GM23338 (cell line): Measurements from ENCODE around the gene FRYL.

Source experiments
- CTCF ChIP-seq, 2 experiments: fragments of 200-600 bp in 1 of 2; sonication (generic) in 1 of 2; conservative IDR thresholded peaks; 2 replicates each; pipeline versions ENCODE4 v1.5.1 to v1.6.1; 2016 to 2017; ENCODE audit warnings: antibody characterized with exemption in 2 of 2, low read depth in 2 of 2, mild to moderate bottlenecking in 2 of 2, moderate library complexity in 1 of 2
- ETS1 ChIP-seq: IDR thresholded peaks from 2 replicates; pipeline ENCODE4 v1.6.1; 2016; ENCODE audit warnings: antibody characterized with exemption
- EZH2 ChIP-seq: fragments of 200-600 bp; sonication (generic); IDR thresholded peaks from one replicate; pipeline ENCODE4 v1.8.0; 2017; ENCODE audit warnings: antibody characterized with exemption, mild to moderate bottlenecking, low read depth; ENCODE audit not compliant: unreplicated experiment
- EZH2phosphoT487 ChIP-seq: fragments of 200-600 bp; sonication (generic); IDR thresholded peaks from one replicate; pipeline ENCODE4 v1.8.1; 2018; ENCODE audit warnings: antibody characterized with exemption; ENCODE audit not compliant: unreplicated experiment
- NANOG ChIP-seq: IDR thresholded peaks from 2 replicates; pipeline ENCODE4 v1.6.1; 2016; ENCODE audit warnings: antibody characterized with exemption, borderline replicate concordance
- POLR2AphosphoS5 ChIP-seq: IDR thresholded peaks from 2 replicates; pipeline ENCODE4 v1.6.1; 2016; ENCODE audit warnings: antibody characterized with exemption, low read depth

- TF ChIP-seq NANOG (no peak), CTCF (conservative IDR thresholded peaks at IDR 0.05; ENCODE audit: low read depth in 2 of 2) (no peak), ETS1 (no peak), POLR2AphosphoS5 (no peak), EZH2 (no peak), EZH2phosphoT487 (no peak)
Observed at GRCh38 chr4:48629458-48629857, 150.6 kb downstream of the FRYL start.
